Measurements from ENCODE around the gene SYCP2. TPM values are rescaled to one million over a fixed set of nuclear protein-coding genes. Genes with fewer than 3 reads are reported as not detected.

Gene SYCP2
- polyA plus RNA-seq, 3 donors = 0.28 to 1.2 (median 0.30) TPM

GRCh38 chr20:59816146-59816738, 117.2 kb downstream of the SYCP2 start:
- Mint-ChIP-seq H3K4me1 (no peaks in the 10 kb centered on the region), H3K36me3 (no peaks in the 10 kb centered on the region), H3K27me3 (ENCODE audit: low read depth in 3 of 3) (peaks cover 6 to 11% (median 11%) of the 10 kb centered on the region in 3 donors), H3K9me3 (peaks cover 0 to 1% (median 0%) of the 10 kb centered on the region in 7 donors), H3K4me3 (no peak overlapping the region), H3K27ac (no peak overlapping the region)
- intact Hi-C loops (cut with micrococcal nuclease) = no loop called here
- Histone ChIP-seq H3K9me3 (replicated peaks in 1 of 2; ENCODE audit: control insufficient read depth in 1 of 2, insufficient read depth in 1 of 2, low read length in 2 of 2) (no peaks in the 10 kb centered on the region), H3K4me2 (replicated peaks; ENCODE audit: extremely low read depth, low read length, poor library complexity, severe bottlenecking) (no peak overlapping the region), H4K20me1 (ENCODE audit: insufficient read depth, low read length) (no peaks in the 10 kb centered on the region), H3K79me2 (ENCODE audit: insufficient read depth, low read length) (no peaks in the 10 kb centered on the region), H3K27me3 (ENCODE audit: control insufficient read depth in 2 of 2, insufficient read depth in 2 of 2, low read length in 2 of 2) (no peaks in the 10 kb centered on the region), H3K4me3 (replicated peaks in 1 of 3; ENCODE audit: low read depth in 2 of 3, low read length in 3 of 3) (no peak overlapping the region), H2AFZ (ENCODE audit: insufficient read depth, low read depth, low read length, poor library complexity, severe bottlenecking) (no peak overlapping the region), H3K4me1 (ENCODE audit: control insufficient read depth in 1 of 2, insufficient read depth in 2 of 2, low read length in 2 of 2) (no peaks in the 10 kb centered on the region), H3K36me3 (replicated peaks in 1 of 2; ENCODE audit: control insufficient read depth in 1 of 2, insufficient read depth in 2 of 2, low read length in 2 of 2) (no peaks in the 10 kb centered on the region), H3K9ac (ENCODE audit: insufficient read depth, low read length, poor library complexity, severe bottlenecking) (no peak overlapping the region), H3K27ac (ENCODE audit: low read depth in 1 of 2, low read length in 2 of 2) (no peak overlapping the region)
- no peak for DNase-seq
- WGBS (ENCODE audit: insufficient coverage) = 60% methylated on average over 2 of the region's 4 CpGs
- no peak for TF ChIP-seq CTCF (IDR thresholded peaks at IDR 0.05)

GRCh38 chr20:59814840-59815340, 118.5 kb downstream of the SYCP2 start:
- no peaks in the 10 kb centered on the region for H3K36me3 Mint-ChIP-seq
- 90% methylated on average over 6 of the region's 8 CpGs for WGBS (ENCODE audit: insufficient coverage)
- Histone ChIP-seq H3K9me3 (replicated peaks in 1 of 2; ENCODE audit: control insufficient read depth in 1 of 2, insufficient read depth in 1 of 2, low read length in 2 of 2) (no peaks in the 10 kb centered on the region), H3K79me2 (ENCODE audit: insufficient read depth, low read length) (no peaks in the 10 kb centered on the region), H4K20me1 (ENCODE audit: insufficient read depth, low read length) (no peaks in the 10 kb centered on the region), H3K27ac (ENCODE audit: low read depth in 1 of 2, low read length in 2 of 2) (no peak overlapping the region), H3K4me2 (replicated peaks; ENCODE audit: extremely low read depth, low read length, poor library complexity, severe bottlenecking) (no peak overlapping the region), H3K4me1 (ENCODE audit: control insufficient read depth in 1 of 2, insufficient read depth in 2 of 2, low read length in 2 of 2) (no peaks in the 10 kb centered on the region), H3K27me3 (ENCODE audit: control insufficient read depth in 2 of 2, insufficient read depth in 2 of 2, low read length in 2 of 2) (no peaks in the 10 kb centered on the region), H2AFZ (ENCODE audit: insufficient read depth, low read depth, low read length, poor library complexity, severe bottlenecking) (no peak overlapping the region), H3K36me3 (replicated peaks in 1 of 2; ENCODE audit: control insufficient read depth in 1 of 2, insufficient read depth in 2 of 2, low read length in 2 of 2) (no peaks in the 10 kb centered on the region), H3K4me3 (replicated peaks in 1 of 3; ENCODE audit: low read depth in 2 of 3, low read length in 3 of 3) (no peak overlapping the region), H3K9ac (ENCODE audit: insufficient read depth, low read length, poor library complexity, severe bottlenecking) (no peak overlapping the region)
- intact Hi-C loops (cut with micrococcal nuclease) = no loop called here
- DNase-seq = no peak
- peaks cover 0 to 1% (median 0%) of the 10 kb centered on the region in 7 donors for H3K9me3 Mint-ChIP-seq
- H3K4me3 Mint-ChIP-seq = no peak overlapping the region
- no peaks in the 10 kb centered on the region for H3K4me1 Mint-ChIP-seq
- H3K27ac Mint-ChIP-seq = no peak overlapping the region
- H3K27me3 Mint-ChIP-seq (ENCODE audit: low read depth in 3 of 3) = peaks cover 5 to 11% (median 11%) of the 10 kb centered on the region in 3 donors
- TF ChIP-seq CTCF (IDR thresholded peaks at IDR 0.05) = no peak

Data from CD14-positive monocyte (primary cell).